Measurements from ENCODE around the gene COX7A1.

DNA sequence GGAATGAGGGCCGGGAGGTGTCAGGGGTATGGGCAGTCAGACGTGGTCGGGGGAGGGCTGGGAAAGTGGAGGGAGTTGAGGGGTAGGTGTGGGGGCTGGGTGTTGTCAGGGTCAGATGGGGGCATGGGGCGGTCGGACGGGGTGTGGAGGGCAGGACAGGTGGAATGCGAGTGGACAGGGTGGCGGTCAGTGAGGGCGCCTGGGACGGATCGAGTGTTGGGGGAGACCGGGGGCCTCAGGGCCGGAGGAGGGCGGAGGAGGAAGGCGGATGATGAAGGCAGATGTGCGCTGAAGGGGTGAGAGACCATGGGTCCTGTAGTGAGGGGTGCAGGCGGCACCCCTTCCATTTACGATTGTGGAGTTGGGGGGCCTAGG is 31.3 kb downstream of the COX7A1 start:
- TF ChIP-seq, protein P1, sequence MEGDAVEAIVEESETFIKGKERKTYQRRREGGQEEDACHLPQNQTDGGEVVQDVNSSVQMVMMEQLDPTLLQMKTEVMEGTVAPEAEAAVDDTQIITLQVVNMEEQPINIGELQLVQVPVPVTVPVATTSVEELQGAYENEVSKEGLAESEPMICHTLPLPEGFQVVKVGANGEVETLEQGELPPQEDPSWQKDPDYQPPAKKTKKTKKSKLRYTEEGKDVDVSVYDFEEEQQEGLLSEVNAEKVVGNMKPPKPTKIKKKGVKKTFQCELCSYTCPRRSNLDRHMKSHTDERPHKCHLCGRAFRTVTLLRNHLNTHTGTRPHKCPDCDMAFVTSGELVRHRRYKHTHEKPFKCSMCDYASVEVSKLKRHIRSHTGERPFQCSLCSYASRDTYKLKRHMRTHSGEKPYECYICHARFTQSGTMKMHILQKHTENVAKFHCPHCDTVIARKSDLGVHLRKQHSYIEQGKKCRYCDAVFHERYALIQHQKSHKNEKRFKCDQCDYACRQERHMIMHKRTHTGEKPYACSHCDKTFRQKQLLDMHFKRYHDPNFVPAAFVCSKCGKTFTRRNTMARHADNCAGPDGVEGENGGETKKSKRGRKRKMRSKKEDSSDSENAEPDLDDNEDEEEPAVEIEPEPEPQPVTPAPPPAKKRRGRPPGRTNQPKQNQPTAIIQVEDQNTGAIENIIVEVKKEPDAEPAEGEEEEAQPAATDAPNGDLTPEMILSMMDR (conservative IDR thresholded peaks at IDR 0.05; ENCODE audit: low read length) = no peak
- no peak for TF ChIP-seq EZH2phosphoT487 (IDR thresholded peaks at IDR 0.05; ENCODE audit: borderline replicate concordance)
